K562 (cell line): ENCODE results near the gene NFATC1. TPM values are rescaled to one million over a fixed set of nuclear protein-coding genes. Genes with fewer than 3 reads are reported as not detected.

Experiments used
- ATAC-seq: fragments of 200-7000 bp; cut with Tn5 transposase; 3 replicates; pipeline ENCODE4 v1.9.1; 2020; ENCODE audit warnings: moderate library complexity
- BruUV-seq: library from RNA; stranded (reverse); fragments of 400-500 nt; replicated peaks from 2 replicates; lab custom pipeline; 2021; lab: Mats Ljungman, UMichigan
- CTCF ChIA-PET: fragments of 300-600 bp; formaldehyde crosslinking; extraction: SDS; loops from one replicate; lab custom pipeline; 2021; ENCODE audit warnings: low intra/inter-chr PET ratio; lab: Yijun Ruan, JAX
- POLR2A ChIA-PET: fragments of 300-600, 350-650 bp; sonication (Branson Sonifier 250); formaldehyde crosslinking; extraction: SDS; loops from one replicate; lab custom pipeline; 2021; ENCODE audit warnings: antibody characterized with exemption, inconsistent platforms; lab: Yijun Ruan, JAX
- DNase-seq, 4 experiments: peaks; one replicate each; pipeline versions ENCODE4 v3.0.0 to v3.0.0-alpha.2; 2011 to 2018; ENCODE audit warnings: low spot score in 3 of 4, mixed read lengths in 3 of 4; ENCODE audit errors: extremely low read depth in 1 of 4
- FAIRE-seq: peaks from 2 replicates; lab custom pipeline; 2011; peaks lifted over from hg19 to GRCh38; lab: Jason Lieb, UNC
- H2AFZ ChIP-seq: 2 replicates; pipeline ENCODE4 v1.6.0; 2011; ENCODE audit warnings: low read depth, low read length, control low read depth, inconsistent platforms
- H3K27ac ChIP-seq: fragments of 200-600 bp; 3 replicates; pipeline ENCODE4 v1.8.0; 2011; ENCODE audit warnings: low read depth, mild to moderate bottlenecking, control low read depth, inconsistent platforms, low read length, moderate library complexity, mixed read lengths; ENCODE audit errors: extremely low read depth
- H3K27me3 ChIP-seq, 2 experiments: fragments of 300-600 bp in 1 of 2; 2 replicates in 1 of 2; 3 replicates in 1 of 2; pipeline versions ENCODE4 v1.6.0 to v1.8.0; 2011; ENCODE audit warnings: inconsistent platforms in 2 of 2, low read length in 2 of 2, mild to moderate bottlenecking in 1 of 2, mixed read lengths in 1 of 2, moderate library complexity in 1 of 2; ENCODE audit not compliant: control insufficient read depth in 2 of 2, insufficient read depth in 2 of 2
- H3K36me3 ChIP-seq: fragments of 300-600 bp; 3 replicates; pipeline ENCODE4 v1.8.0; 2011; ENCODE audit warnings: mild to moderate bottlenecking, low read length, inconsistent platforms; ENCODE audit not compliant: control insufficient read depth, insufficient read depth
- H3K4me1 ChIP-seq, 2 experiments: fragments of 200-600 bp in 1 of 2; replicated peaks in 1 of 2; 2 replicates in 1 of 2; 3 replicates in 1 of 2; pipeline versions ENCODE4 v1.5.1 to v1.8.0; 2011; ENCODE audit warnings: inconsistent platforms in 2 of 2, low read length in 2 of 2, mild to moderate bottlenecking in 1 of 2, mixed read lengths in 1 of 2, moderate library complexity in 1 of 2; ENCODE audit not compliant: control insufficient read depth in 2 of 2, insufficient read depth in 2 of 2
- H3K4me2 ChIP-seq: 2 replicates; pipeline ENCODE4 v1.6.1; 2011; ENCODE audit warnings: low read length, control low read depth, inconsistent platforms, mixed read lengths; ENCODE audit not compliant: insufficient read depth
- H3K4me3 ChIP-seq: fragments of 200-600 bp; sonication (generic), shearing (Covaris generic); 2 replicates; pipeline ENCODE4 v1.5.1; 2016; ENCODE audit warnings: control low read depth, inconsistent platforms
- H3K79me2 ChIP-seq: fragments of 200-600 bp; 3 replicates; pipeline ENCODE4 v1.8.0; 2011; ENCODE audit warnings: low read length, inconsistent platforms; ENCODE audit not compliant: control insufficient read depth, insufficient read depth
- H3K9ac ChIP-seq, 2 experiments: 2 replicates each; pipeline versions ENCODE4 v1.6.0 to v1.6.1; 2011; ENCODE audit warnings: low read depth in 2 of 2, low read length in 2 of 2, control low read depth in 1 of 2, inconsistent platforms in 1 of 2, mild to moderate bottlenecking in 1 of 2, mixed read lengths in 1 of 2; ENCODE audit not compliant: insufficient read depth in 1 of 2
- H3K9me1 ChIP-seq: one replicate; pipeline ENCODE4 v1.6.0; 2011; ENCODE audit warnings: inconsistent platforms, mild to moderate bottlenecking, low read length, moderate library complexity; ENCODE audit not compliant: control insufficient read depth, insufficient read depth
- H3K9me3 ChIP-seq: replicated peaks from 2 replicates; pipeline ENCODE4 v1.5.1; 2011; ENCODE audit warnings: low read depth, low read length, inconsistent platforms; ENCODE audit not compliant: control insufficient read depth, insufficient read depth
- H4K20me1 ChIP-seq: replicated peaks from 2 replicates; pipeline ENCODE4 v1.6.1; 2011; ENCODE audit warnings: low read length, inconsistent platforms, mixed read lengths; ENCODE audit not compliant: control insufficient read depth, insufficient read depth
- GTF2A2 ChIP-seq: IDR thresholded peaks from 2 replicates; pipeline ENCODE4 v1.6.1; 2016; ENCODE audit warnings: mild to moderate bottlenecking, missing genetic modification characterization, missing compliant biosample characterization
- ILF3 ChIP-seq: fragments of 450-650 bp; IDR thresholded peaks from 2 replicates; pipeline ENCODE4 v1.6.1; 2018; ENCODE audit warnings: antibody characterized with exemption, mild to moderate bottlenecking, moderate library complexity, borderline replicate concordance
- IRF2 ChIP-seq: sonication (generic); formaldehyde crosslinking; IDR thresholded peaks from 2 replicates; pipeline ENCODE4 v1.8.1; 2022; ENCODE audit warnings: mild to moderate bottlenecking, missing genetic modification reagents
- MITF ChIP-seq: IDR thresholded peaks from 2 replicates; pipeline ENCODE4 v1.6.1; 2014; ENCODE audit warnings: antibody characterized with exemption
- RFX7 ChIP-seq: fragments of 250-450 bp; sonication (Bioruptor Pico); IDR thresholded peaks from 2 replicates; pipeline ENCODE4 v1.5.1; 2021; ENCODE audit warnings: mild to moderate bottlenecking
- SIN3B ChIP-seq: fragments of 450-650 bp; IDR thresholded peaks from 2 replicates; pipeline ENCODE4 v1.6.1; 2017; ENCODE audit warnings: low read depth, mild to moderate bottlenecking, moderate library complexity
- SMARCA5 ChIP-seq: fragments of 450-650 bp; IDR thresholded peaks from 2 replicates; pipeline ENCODE4 v1.6.1; 2016
- ZBTB11 ChIP-seq, 3 experiments: fragments of 200-800 bp in 1 of 3; fragments of 250-450 bp in 1 of 3; fragments of 450-650 bp in 1 of 3; sonication (Bioruptor Pico) in 1 of 3; sonication (Bioruptor generic) in 1 of 3; formaldehyde crosslinking in 1 of 3; IDR thresholded peaks; 2 replicates each; pipeline versions ENCODE4 v1.6.1 to v1.8.0; 2016 to 2022; ENCODE audit warnings: mild to moderate bottlenecking in 2 of 3, missing genetic modification characterization in 2 of 3, missing compliant biosample characterization in 1 of 3, moderate library complexity in 1 of 3
- WGBS: fragments of 100-300 bp; shearing (Covaris generic); methylation state at CpG from one replicate; pipeline ENCODE4 v1.1.6; 2016; ENCODE audit warnings: low coverage, mixed read lengths; ENCODE audit not compliant: insufficient coverage; ENCODE audit errors: missing lambda C conversion rate; 5-methylcytosine and 5-hydroxymethylcytosine counted together
- in situ Hi-C: fragments of 300-500 bp; cut with MboI; formaldehyde crosslinking; loops from 4 replicates; pipeline ENCODE4 v1.15.0; 2018; ENCODE audit warnings: inconsistent platforms, mixed read lengths
- intact Hi-C: fragments of 100-400 bp; cut with micrococcal nuclease; formaldehyde crosslinking; loops from 2 replicates; pipeline ENCODE4 v1.14.2; 2022
- polyA plus RNA-seq, 8 experiments: library from polyadenylated mRNA; depleted of rRNA in 4 of 8; stranded (reverse) in 5 of 8; unstranded in 3 of 8; fragments of >200 nt; fragmentation: Nextera tagmentation in 2 of 8; fragmentation: Illumina TruSeq in 1 of 8; extraction: Ambion mirVana in 2 of 8; extraction: Trizol in 1 of 8; gene quantifications; 2 replicates each; pipeline versions ENCODE4 v1.2.1 to v1.2.3, GENCODE V29; 2011 to 2014; ENCODE audit warnings: inconsistent platforms in 1 of 8, missing spikeins in 1 of 8
- total RNA-seq, 7 experiments: library from RNA; depleted of rRNA in 6 of 7; stranded (reverse); fragments of >200 nt in 6 of 7; fragmentation: Illumina TruSeq in 2 of 7; extraction: Trizol in 2 of 7; gene quantifications; 2 replicates each; pipeline versions ENCODE4 v1.2.1 to v1.2.3, GENCODE V29; 2011 to 2021; ENCODE audit warnings: low replicate concordance in 1 of 7
- TF ChIP-seq, protein P1 (sequence below), 2 experiments: fragments of 450-650 bp in 1 of 2; sonication (generic) in 1 of 2; formaldehyde crosslinking; conservative IDR thresholded peaks; 2 replicates each; pipeline versions ENCODE4 v1.4.0 to v1.8.1; 2020 to 2022; ENCODE audit warnings: mild to moderate bottlenecking in 1 of 2, missing genetic modification reagents in 1 of 2
- TF ChIP-seq, protein P2 (sequence below): fragments of 250-450 bp; sonication (Bioruptor Pico); IDR thresholded peaks from 2 replicates; pipeline ENCODE4 v1.8.0; 2022; ENCODE audit warnings: moderate library complexity, mild to moderate bottlenecking, inconsistent platforms

NFATC1 gene
- total and polyA plus RNA-seq, 9 of the 15 experiments (the other 6 are each of a cell fraction or from before 2014, with no cell fraction given), result 1.1 to 16.4 (median 2.5) TPM

DNA sequence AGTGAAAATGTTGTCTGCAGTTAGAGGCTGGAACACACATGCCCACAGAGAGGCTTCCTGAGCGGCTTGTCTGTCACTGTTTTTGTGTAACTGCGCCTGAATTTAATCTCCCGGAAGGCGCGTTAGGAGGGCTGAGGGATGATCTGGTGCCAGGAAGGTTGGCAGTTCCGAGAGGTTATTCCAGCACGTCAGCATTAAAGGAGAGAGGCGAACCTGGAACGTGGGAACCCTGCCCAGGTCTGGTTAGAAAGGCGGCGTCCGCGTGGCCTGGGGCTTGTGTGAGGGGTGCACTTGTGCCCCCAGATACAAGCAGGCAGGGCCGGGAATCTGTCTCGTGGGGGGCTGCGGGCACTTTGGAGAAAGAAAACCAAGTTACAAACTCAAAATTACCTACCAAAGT is 75.3 kb downstream of the NFATC1 start:
- Histone ChIP-seq H3K4me3 (no peak overlapping the region), H3K4me2 (no peak overlapping the region), H3K36me3 (peaks cover 6% of the 10 kb centered on the region; the same call in 1 of the 3 replicates), H3K9me1 (no peaks in the 10 kb centered on the region), H3K9me3 (no peaks in the 10 kb centered on the region), H3K27me3 (no peaks in the 10 kb centered on the region), H3K79me2 (no peaks in the 10 kb centered on the region), H4K20me1 (no peaks in the 10 kb centered on the region), H3K9ac (no peak overlapping the region), H3K4me1 (no peaks in the 10 kb centered on the region; a peak in 1 of 5 replicates), H2AFZ (no peak overlapping the region), H3K27ac (no peak overlapping the region)
- ChIA-PET POLR2A (no interaction called here), CTCF (no interaction called here)
- intact Hi-C loops, result no loop called here
- BruUV-seq, result no TSS peak
- no peak for TF ChIP-seq MITF
- TF ChIP-seq ILF3, result no peak
- no peak for TF ChIP-seq SIN3B
- in situ Hi-C loops, result no loop called here
- no peak for ATAC-seq
- FAIRE-seq, result no peak
- 93% methylated on average over 6 of the region's 16 CpGs for WGBS
- DNase-seq, result no peak

GRCh38 chr18:79471597-79471996 is 75.9 kb downstream of the NFATC1 start:
- H2AFZ ChIP-seq, result no peak overlapping the region
- H4K20me1 ChIP-seq, result no peaks in the 10 kb centered on the region
- 95% methylated on average over 8 of the region's 16 CpGs for WGBS
- H3K9me1 ChIP-seq, result no peaks in the 10 kb centered on the region
- no peak for FAIRE-seq
- no peak for ATAC-seq
- H3K36me3 ChIP-seq, result peaks cover 6% of the 10 kb centered on the region; the same call in 1 of the 3 replicates
- CTCF ChIA-PET, result no interaction called here
- intact Hi-C loops, result no loop called here
- POLR2A ChIA-PET, result no interaction called here
- no peaks in the 10 kb centered on the region for H3K27me3 ChIP-seq
- H3K4me3 ChIP-seq, result no peak overlapping the region
- H3K9ac ChIP-seq, result no peak overlapping the region
- H3K4me1 ChIP-seq, result no peaks in the 10 kb centered on the region; a peak in 1 of 5 replicates
- H3K79me2 ChIP-seq, result no peaks in the 10 kb centered on the region
- no peak for DNase-seq
- no peak overlapping the region for H3K27ac ChIP-seq
- no peak overlapping the region for H3K4me2 ChIP-seq
- no peaks in the 10 kb centered on the region for H3K9me3 ChIP-seq
- BruUV-seq, result no TSS peak
- in situ Hi-C loops, result no loop called here
- TF ChIP-seq SMARCA5 (no peak), GTF2A2 (no peak), IRF2 (CRISPR knock-in tag) (no peak), RFX7 (CRISPR knock-in tag) (no peak), ZBTB11 (CRISPR knock-in tag; IDR thresholded peaks at IDR 0.05) (no peak)
- TF ChIP-seq, protein P1, sequence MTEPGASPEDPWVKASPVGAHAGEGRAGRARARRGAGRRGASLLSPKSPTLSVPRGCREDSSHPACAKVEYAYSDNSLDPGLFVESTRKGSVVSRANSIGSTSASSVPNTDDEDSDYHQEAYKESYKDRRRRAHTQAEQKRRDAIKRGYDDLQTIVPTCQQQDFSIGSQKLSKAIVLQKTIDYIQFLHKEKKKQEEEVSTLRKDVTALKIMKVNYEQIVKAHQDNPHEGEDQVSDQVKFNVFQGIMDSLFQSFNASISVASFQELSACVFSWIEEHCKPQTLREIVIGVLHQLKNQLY (CRISPR knock-in tag; conservative IDR thresholded peaks at IDR 0.05), result no peak
- TF ChIP-seq, protein P2, sequence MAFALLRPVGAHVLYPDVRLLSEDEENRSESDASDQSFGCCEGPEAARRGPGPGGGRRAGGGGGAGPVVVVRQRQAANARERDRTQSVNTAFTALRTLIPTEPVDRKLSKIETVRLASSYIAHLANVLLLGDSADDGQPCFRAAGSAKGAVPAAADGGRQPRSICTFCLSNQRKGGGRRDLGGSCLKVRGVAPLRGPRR, result no peak
